CD14-positive monocyte (primary cell): Measurements from ENCODE around the gene AVPR1B. TPM values are rescaled to one million over a fixed set of nuclear protein-coding genes. Genes with fewer than 3 reads are reported as not detected.

Experiments
- DNase-seq, 3 donors: peaks; one replicate each; pipeline ENCODE4 v3.0.0-alpha.2; 2011 to 2022
- H2AFZ ChIP-seq: 2 replicates; pipeline ENCODE4 v1.6.0; 2012; ENCODE audit warnings: mild to moderate bottlenecking, low read depth, low read length, inconsistent platforms; ENCODE audit not compliant: insufficient read depth, poor library complexity, severe bottlenecking
- H3K27ac ChIP-seq, 2 donors: 1 replicate in 1 of 2; 2 replicates in 1 of 2; pipeline ENCODE4 v1.5.1; 2012 to 2013; ENCODE audit warnings: low read length in 2 of 2, control low read depth in 1 of 2, inconsistent platforms in 1 of 2, low read depth in 1 of 2, mild to moderate bottlenecking in 1 of 2
- H3K27me3 ChIP-seq, 2 donors: one replicate each; pipeline versions ENCODE4 v1.6.0 to v1.6.1; 2011 to 2013; ENCODE audit warnings: low read length in 2 of 2; ENCODE audit not compliant: control insufficient read depth in 2 of 2, insufficient read depth in 2 of 2
- H3K36me3 ChIP-seq, 2 donors: replicated peaks in 1 of 2; 1 replicate in 1 of 2; 2 replicates in 1 of 2; pipeline versions ENCODE4 v1.5.1 to v1.6.1; 2012 to 2013; ENCODE audit warnings: low read length in 2 of 2, control low read depth in 1 of 2, inconsistent platforms in 1 of 2, mild to moderate bottlenecking in 1 of 2; ENCODE audit not compliant: insufficient read depth in 2 of 2, control insufficient read depth in 1 of 2
- H3K4me1 ChIP-seq, 2 donors: 1 replicate in 1 of 2; 2 replicates in 1 of 2; pipeline versions ENCODE4 v1.5.1 to v1.6.1; 2012 to 2013; ENCODE audit warnings: low read length in 2 of 2, control low read depth in 1 of 2, inconsistent platforms in 1 of 2, mild to moderate bottlenecking in 1 of 2, moderate library complexity in 1 of 2; ENCODE audit not compliant: insufficient read depth in 2 of 2, control insufficient read depth in 1 of 2
- H3K4me2 ChIP-seq: replicated peaks from 2 replicates; pipeline ENCODE3; 2012; ENCODE audit warnings: low read length, moderate library complexity, mild to moderate bottlenecking; ENCODE audit not compliant: poor library complexity, severe bottlenecking; ENCODE audit errors: extremely low read depth
- H3K4me3 ChIP-seq, 3 experiments: fragments of 200-600 bp in 1 of 3; sonication (generic) in 1 of 3; replicated peaks in 1 of 3; 1 replicate in 2 of 3; 2 replicates in 1 of 3; pipeline ENCODE4 v1.5.1; 2011 to 2013; ENCODE audit warnings: low read length in 3 of 3, mild to moderate bottlenecking in 3 of 3, control low read depth in 2 of 3, low read depth in 2 of 3, inconsistent platforms in 1 of 3, moderate library complexity in 1 of 3
- H3K79me2 ChIP-seq: 2 replicates; pipeline ENCODE4 v1.6.0; 2012; ENCODE audit warnings: mild to moderate bottlenecking, control low read depth, inconsistent platforms, low read length, moderate library complexity; ENCODE audit not compliant: insufficient read depth
- H3K9ac ChIP-seq: 2 replicates; pipeline ENCODE4 v1.6.0; 2017; ENCODE audit warnings: low read length, mild to moderate bottlenecking; ENCODE audit not compliant: insufficient read depth, poor library complexity, severe bottlenecking
- H3K9me3 ChIP-seq, 2 donors: replicated peaks in 1 of 2; 1 replicate in 1 of 2; 2 replicates in 1 of 2; pipeline versions ENCODE4 v1.5.1 to v1.6.1; 2012 to 2013; ENCODE audit warnings: low read length in 2 of 2, control low read depth in 1 of 2; ENCODE audit not compliant: control insufficient read depth in 1 of 2, insufficient read depth in 1 of 2
- H4K20me1 ChIP-seq: 2 replicates; pipeline ENCODE4 v1.6.0; 2012; ENCODE audit warnings: mild to moderate bottlenecking, low read length, control low read depth, moderate library complexity; ENCODE audit not compliant: insufficient read depth
- H3K27ac Mint-ChIP-seq, 7 donors: one replicate each; pipeline ENCODE4 v1.8.0; 2020; ENCODE audit warnings: mild to moderate bottlenecking in 7 of 7, mixed read lengths in 7 of 7, moderate library complexity in 6 of 7, inconsistent platforms in 2 of 7
- H3K27me3 Mint-ChIP-seq, 3 donors: one replicate each; pipeline ENCODE4 v1.8.0; 2021 to 2022; ENCODE audit warnings: low read depth in 3 of 3, mild to moderate bottlenecking in 3 of 3, mixed read lengths in 3 of 3, moderate library complexity in 3 of 3, inconsistent platforms in 1 of 3
- H3K36me3 Mint-ChIP-seq, 2 donors: one replicate each; pipeline ENCODE4 v1.8.0; 2020; ENCODE audit warnings: mixed read lengths in 2 of 2, inconsistent platforms in 1 of 2, mild to moderate bottlenecking in 1 of 2
- H3K4me1 Mint-ChIP-seq: one replicate; pipeline ENCODE4 v1.8.0; 2020; ENCODE audit warnings: mild to moderate bottlenecking, mixed read lengths
- H3K4me3 Mint-ChIP-seq, 2 donors: one replicate each; pipeline ENCODE4 v1.8.0; 2020; ENCODE audit warnings: mild to moderate bottlenecking in 2 of 2, mixed read lengths in 2 of 2, moderate library complexity in 1 of 2
- H3K9me3 Mint-ChIP-seq, 7 donors: one replicate each; pipeline ENCODE4 v1.8.0; 2020 to 2022; ENCODE audit warnings: mixed read lengths in 7 of 7, mild to moderate bottlenecking in 6 of 7, moderate library complexity in 6 of 7, inconsistent platforms in 2 of 7
- WGBS: methylation state at CpG from one replicate; pipeline ENCODE4 v1.1.5; 2013; ENCODE audit warnings: missing lambda C conversion rate; ENCODE audit not compliant: insufficient coverage; 5-methylcytosine and 5-hydroxymethylcytosine counted together
- intact Hi-C, 2 donors: fragments of 100-400 bp; cut with micrococcal nuclease; formaldehyde crosslinking; loops; one replicate each; pipeline versions ENCODE4 v1.15.0 to v1.15.1; 2023
- polyA plus RNA-seq, 3 donors: library from polyadenylated mRNA; depleted of rRNA in 1 of 3; unstranded in 2 of 3; stranded (reverse) in 1 of 3; fragments of 300-500 nt in 2 of 3; fragments of >200 nt in 1 of 3; fragmentation: Illumina TruSeq in 2 of 3; gene quantifications; 1 replicate in 2 of 3; 2 replicates in 1 of 3; pipeline ENCODE4 v1.2.3, GENCODE V29; 2012 to 2021
- TF ChIP-seq, protein P1 (sequence below): fragments of 200-600 bp; IDR thresholded peaks from one replicate; pipeline ENCODE4 v1.8.0; 2022; ENCODE audit warnings: antibody characterized with exemption, mild to moderate bottlenecking

The AVPR1B gene
- polyA plus RNA-seq, 3 donors, result not detected

DNA sequence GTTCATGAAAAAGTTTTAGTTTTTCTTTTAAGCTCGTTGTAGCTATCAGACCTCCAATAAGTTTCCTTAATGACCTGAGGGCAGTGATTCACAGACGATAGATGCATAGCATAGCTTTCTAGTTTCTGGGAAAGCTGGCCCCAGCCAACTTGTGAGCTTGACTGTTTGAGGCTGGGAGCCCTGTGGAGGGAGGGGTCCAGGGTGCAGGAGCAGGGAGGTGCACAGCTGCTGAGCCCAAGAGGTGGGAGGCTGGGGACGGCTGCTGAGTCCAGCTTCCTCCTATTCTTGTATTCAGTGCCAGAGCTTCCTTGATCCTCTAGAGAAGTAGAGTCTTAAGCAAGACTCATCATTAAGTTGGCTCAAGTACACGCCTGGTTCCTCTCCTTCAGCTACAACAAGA lies 11.0 kb upstream of the AVPR1B start:
- Histone ChIP-seq H3K27me3 (no peaks in the 10 kb centered on the region), H3K79me2 (no peaks in the 10 kb centered on the region), H3K36me3 (no peaks in the 10 kb centered on the region), H3K4me1 (peaks cover 7% of the 10 kb centered on the region in 2 donors), H3K9me3 (no peaks in the 10 kb centered on the region), H3K9ac (no peak overlapping the region), H3K27ac (no peak overlapping the region), H2AFZ (no peak overlapping the region), H4K20me1 (no peaks in the 10 kb centered on the region), H3K4me3 (no peak overlapping the region), H3K4me2 (no peak overlapping the region)
- TF ChIP-seq, protein P1, sequence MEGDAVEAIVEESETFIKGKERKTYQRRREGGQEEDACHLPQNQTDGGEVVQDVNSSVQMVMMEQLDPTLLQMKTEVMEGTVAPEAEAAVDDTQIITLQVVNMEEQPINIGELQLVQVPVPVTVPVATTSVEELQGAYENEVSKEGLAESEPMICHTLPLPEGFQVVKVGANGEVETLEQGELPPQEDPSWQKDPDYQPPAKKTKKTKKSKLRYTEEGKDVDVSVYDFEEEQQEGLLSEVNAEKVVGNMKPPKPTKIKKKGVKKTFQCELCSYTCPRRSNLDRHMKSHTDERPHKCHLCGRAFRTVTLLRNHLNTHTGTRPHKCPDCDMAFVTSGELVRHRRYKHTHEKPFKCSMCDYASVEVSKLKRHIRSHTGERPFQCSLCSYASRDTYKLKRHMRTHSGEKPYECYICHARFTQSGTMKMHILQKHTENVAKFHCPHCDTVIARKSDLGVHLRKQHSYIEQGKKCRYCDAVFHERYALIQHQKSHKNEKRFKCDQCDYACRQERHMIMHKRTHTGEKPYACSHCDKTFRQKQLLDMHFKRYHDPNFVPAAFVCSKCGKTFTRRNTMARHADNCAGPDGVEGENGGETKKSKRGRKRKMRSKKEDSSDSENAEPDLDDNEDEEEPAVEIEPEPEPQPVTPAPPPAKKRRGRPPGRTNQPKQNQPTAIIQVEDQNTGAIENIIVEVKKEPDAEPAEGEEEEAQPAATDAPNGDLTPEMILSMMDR, result no peak
- H3K27me3 Mint-ChIP-seq, result peaks cover 6 to 8% (median 6%) of the 10 kb centered on the region in 3 donors
- no CpG with 5 or more reads among the region's 4 CpGs for WGBS
- peaks cover 0 to 2% (median 0%) of the 10 kb centered on the region in 7 donors for H3K9me3 Mint-ChIP-seq
- peak; percentile 18 to 34 (median 27) for DNase-seq
- H3K4me1 Mint-ChIP-seq, result peaks cover 9% of the 10 kb centered on the region
- peak overlapping the region in 1 of 7 donors; percentile 11 for H3K27ac Mint-ChIP-seq
- H3K36me3 Mint-ChIP-seq, result no peaks in the 10 kb centered on the region
- no peak overlapping the region for H3K4me3 Mint-ChIP-seq
- intact Hi-C loops, result no loop called here

DNA sequence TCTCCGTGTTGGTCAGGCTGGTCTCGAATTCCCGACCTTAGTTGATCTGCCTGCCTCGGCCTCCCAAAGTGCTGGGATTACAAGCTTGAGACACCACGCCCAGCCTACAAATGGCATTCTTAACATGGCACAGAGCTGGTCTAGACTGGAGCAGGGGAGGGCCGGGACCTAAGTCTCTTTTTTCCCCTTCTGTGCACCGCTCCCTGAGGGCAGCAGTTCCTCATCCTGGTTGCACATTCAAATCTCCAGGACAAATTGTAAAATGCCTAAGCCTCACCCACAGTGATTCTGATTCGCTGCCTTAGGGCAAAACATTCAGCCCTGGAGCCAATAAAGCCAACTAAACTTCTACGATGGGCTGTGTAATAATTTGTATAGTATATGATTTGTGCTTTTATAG lies 10.1 kb upstream of the AVPR1B start:
- H3K36me3 Mint-ChIP-seq, result no peaks in the 10 kb centered on the region
- Histone ChIP-seq H3K27ac (no peak overlapping the region), H3K36me3 (no peaks in the 10 kb centered on the region), H3K27me3 (no peaks in the 10 kb centered on the region), H3K4me3 (no peak overlapping the region), H3K79me2 (no peaks in the 10 kb centered on the region), H4K20me1 (no peaks in the 10 kb centered on the region), H2AFZ (no peak overlapping the region), H3K9me3 (no peaks in the 10 kb centered on the region), H3K9ac (no peak overlapping the region), H3K4me2 (no peak overlapping the region), H3K4me1 (peaks cover 7% of the 10 kb centered on the region in 2 donors)
- intact Hi-C loops, result no loop called here
- DNase-seq, result no peak
- no peak overlapping the region for H3K27ac Mint-ChIP-seq
- TF ChIP-seq, protein P1, result no peak
- peaks cover 0 to 3% (median under 1%) of the 10 kb centered on the region in 7 donors for H3K9me3 Mint-ChIP-seq
- peaks cover 3 to 8% (median 6%) of the 10 kb centered on the region in 3 donors for H3K27me3 Mint-ChIP-seq
- 99% methylated on average over 7 of the region's 9 CpGs for WGBS
- peaks cover 9% of the 10 kb centered on the region for H3K4me1 Mint-ChIP-seq
- no peak overlapping the region for H3K4me3 Mint-ChIP-seq
